HFF-Myc (cell line): Measurements from ENCODE around the gene ZNF865.

ENCODE experiments used
- DNase-seq: peaks from one replicate; pipeline ENCODE4 v3.0.0-alpha.2; 2011; ENCODE audit warnings: low read depth; ENCODE audit errors: extremely low read depth
- H3K4me3 ChIP-seq: replicated peaks from 2 replicates; pipeline ENCODE4 v1.5.1; 2011; ENCODE audit warnings: low read depth, mild to moderate bottlenecking, control low read depth, low read length
- CTCF ChIP-seq: IDR thresholded peaks from 2 replicates; pipeline ENCODE4 v1.5.1; 2012; ENCODE audit warnings: mild to moderate bottlenecking, low read depth, low read length, control low read depth; ENCODE audit errors: missing control alignments

ZNF865 gene

DNA sequence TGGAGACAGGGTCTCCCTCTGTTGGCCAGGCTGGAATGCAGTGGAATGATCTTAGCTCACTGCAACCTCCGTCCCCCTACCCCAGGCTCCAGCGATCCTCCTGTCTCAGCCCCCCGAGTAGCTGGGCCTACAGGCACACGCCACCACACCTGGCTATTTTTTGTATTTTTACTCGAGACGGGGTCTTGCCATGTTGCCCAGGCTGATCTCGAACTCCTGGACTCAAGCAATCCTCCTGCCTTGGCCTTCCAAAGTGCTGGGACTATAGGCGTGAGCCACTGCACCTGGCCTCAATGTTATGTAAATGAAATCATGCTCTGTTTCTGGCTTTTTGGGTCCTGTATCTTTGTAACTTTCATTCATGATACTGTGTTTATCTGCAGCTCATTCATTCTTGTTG, 16.7 kb upstream of the ZNF865 start:
- no peak for DNase-seq
- H3K4me3 ChIP-seq = no peak overlapping the region
- no peak for TF ChIP-seq CTCF

DNA sequence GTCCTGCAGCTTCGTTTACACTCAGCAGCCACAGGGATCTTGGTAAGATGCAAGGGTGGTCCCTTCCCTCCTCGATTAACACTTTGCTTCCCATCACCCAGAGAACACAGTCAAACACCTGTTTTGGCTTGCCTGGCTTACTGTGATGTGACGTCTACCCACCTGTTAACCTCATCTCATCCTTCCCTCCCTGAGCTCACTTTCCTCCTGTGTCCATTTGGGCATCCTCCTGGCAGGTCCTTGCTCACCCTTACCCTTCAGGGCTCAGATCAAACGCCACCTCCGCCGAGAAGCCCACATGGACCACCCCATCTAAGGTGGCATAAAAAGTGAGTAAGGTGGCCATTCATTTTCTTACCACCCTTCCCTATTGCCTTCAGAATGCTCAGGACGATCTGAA, 15.3 kb upstream of the ZNF865 start:
- no peak for TF ChIP-seq CTCF
- H3K4me3 ChIP-seq = no peak overlapping the region
- no peak for DNase-seq

DNA sequence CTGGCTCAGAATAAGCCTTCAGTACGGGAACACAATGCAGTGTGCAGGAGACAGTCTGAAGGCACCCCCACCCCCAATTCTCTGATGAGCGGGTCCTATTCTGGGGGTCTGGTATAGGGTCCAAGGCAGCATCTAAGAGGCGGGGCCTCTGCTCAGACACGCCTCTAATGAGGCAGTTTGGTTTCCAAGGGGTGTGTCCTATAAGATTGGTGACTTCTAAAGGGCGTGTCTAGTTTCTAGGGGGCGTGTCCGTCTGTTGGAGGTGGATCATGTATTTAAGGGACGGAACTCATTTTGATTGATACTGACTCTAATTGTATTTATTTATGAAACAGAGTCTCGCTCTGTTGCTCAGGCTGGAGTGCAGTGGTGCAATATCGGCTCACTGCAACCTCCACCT, 14.8 kb upstream of the ZNF865 start:
- TF ChIP-seq CTCF = no peak
- no peak overlapping the region for H3K4me3 ChIP-seq
- DNase-seq = no peak

DNA sequence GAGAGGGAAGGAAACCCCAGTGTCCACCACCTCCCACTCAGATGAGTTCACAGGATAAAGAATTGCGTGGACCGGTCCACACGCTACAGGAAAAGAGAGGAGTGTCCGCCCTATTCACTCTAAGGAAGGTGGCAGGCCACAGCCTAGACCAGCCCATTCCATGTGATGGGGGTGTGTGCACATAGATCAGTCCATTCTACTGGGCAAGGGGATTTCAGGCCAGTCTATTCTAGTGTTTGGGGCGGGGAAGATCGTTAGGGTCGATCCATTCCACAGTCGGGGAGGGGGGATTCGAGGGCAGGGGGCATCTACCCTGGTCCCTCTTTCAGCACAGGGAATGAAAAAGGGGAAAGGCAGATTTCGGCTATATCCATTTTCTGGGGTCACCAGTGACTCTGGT, 13.9 kb upstream of the ZNF865 start:
- TF ChIP-seq CTCF = no peak
- DNase-seq = no peak

DNA sequence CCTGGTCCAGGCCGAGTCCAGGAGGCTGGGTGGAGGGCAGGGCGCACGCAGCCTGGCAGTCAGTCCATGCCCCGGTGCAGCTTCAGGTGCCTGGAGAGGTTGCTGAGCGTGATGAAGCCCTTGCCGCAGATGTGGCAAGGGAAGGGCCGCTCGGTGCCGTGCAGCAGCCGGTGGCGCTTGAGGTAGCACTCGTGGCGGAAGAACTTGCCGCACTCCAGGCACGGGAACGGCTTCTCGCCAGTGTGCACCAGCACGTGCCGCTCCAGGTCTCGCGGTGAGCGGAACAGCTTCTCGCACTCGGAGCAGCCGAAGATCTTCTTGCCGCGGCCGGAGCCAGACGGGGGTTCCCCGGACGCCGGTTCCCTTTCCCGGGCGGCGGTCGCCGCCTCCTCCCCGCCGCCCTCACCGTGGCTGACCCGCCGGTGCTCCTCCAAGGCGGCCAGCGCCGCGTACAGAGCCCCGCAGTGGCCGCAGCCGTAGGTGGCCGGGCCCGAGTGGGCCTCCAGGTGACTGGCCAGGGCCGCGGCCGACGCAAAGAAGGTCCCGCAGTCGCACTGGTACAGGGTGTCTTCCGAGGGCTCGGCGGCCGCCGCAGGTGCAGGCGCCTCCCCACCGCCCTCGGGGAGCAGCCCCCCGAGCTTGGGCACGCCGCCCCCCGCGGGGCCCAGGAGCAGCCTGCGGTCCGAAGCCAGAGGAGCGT, 12.9 kb upstream of the ZNF865 start:
- no peak overlapping the region for H3K4me3 ChIP-seq
- TF ChIP-seq CTCF = no peak
- DNase-seq = no peak

More for the DNA sequence above, 13.9 kb upstream of the ZNF865 start:
- no peak overlapping the region for H3K4me3 ChIP-seq

GRCh38 chr19:55593096-55593772, 12.2 kb upstream of the ZNF865 start:
- DNase-seq = no peak
- H3K4me3 ChIP-seq = no peak overlapping the region
- TF ChIP-seq CTCF = no peak
